GM12872 (cell line): ENCODE results near the gene ZGLP1.

Experiments used
- CTCF ChIP-seq: IDR thresholded peaks from 3 replicates; pipeline ENCODE4 v1.5.1; 2011; ENCODE audit warnings: low read depth, mild to moderate bottlenecking, low read length, moderate library complexity; ENCODE audit not compliant: insufficient read depth

The ZGLP1 gene

GRCh38 chr19:10285393-10285792, 24.2 kb downstream of the ZGLP1 start:
- no peak for TF ChIP-seq CTCF

- no peak for TF ChIP-seq CTCF
These were observed 24.7 kb downstream of the ZGLP1 start for GRCh38 chr19:10284960-10285278.

DNA sequence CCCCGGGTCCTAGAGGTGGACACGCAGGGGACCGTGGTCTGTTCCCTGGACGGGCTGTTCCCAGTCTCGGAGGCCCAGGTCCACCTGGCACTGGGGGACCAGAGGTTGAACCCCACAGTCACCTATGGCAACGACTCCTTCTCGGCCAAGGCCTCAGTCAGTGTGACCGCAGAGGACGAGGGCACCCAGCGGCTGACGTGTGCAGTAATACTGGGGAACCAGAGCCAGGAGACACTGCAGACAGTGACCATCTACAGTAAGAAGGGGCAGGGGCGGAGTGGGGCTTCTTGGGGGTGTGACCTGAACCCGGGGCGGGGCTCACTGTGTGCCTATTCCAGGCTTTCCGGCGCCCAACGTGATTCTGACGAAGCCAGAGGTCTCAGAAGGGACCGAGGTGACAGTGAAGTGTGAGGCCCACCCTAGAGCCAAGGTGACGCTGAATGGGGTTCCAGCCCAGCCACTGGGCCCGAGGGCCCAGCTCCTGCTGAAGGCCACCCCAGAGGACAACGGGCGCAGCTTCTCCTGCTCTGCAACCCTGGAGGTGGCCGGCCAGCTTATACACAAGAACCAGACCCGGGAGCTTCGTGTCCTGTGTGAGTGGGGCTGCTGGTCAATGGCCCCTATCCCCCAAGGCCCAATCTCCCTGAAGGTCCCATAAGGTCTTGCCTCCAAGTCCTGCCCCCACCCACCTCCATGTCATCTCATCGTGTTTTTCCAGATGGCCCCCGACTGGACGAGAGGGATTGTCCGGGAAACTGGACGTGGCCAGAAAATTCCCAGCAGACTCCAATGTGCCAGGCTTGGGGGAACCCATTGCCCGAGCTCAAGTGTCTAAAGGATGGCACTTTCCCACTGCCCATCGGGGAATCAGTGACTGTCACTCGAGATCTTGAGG, 25.3 kb downstream of the ZGLP1 start:
- no peak for TF ChIP-seq CTCF

GRCh38 chr19:10283301-10284064, 26.1 kb downstream of the ZGLP1 start:
- TF ChIP-seq CTCF = no peak

DNA sequence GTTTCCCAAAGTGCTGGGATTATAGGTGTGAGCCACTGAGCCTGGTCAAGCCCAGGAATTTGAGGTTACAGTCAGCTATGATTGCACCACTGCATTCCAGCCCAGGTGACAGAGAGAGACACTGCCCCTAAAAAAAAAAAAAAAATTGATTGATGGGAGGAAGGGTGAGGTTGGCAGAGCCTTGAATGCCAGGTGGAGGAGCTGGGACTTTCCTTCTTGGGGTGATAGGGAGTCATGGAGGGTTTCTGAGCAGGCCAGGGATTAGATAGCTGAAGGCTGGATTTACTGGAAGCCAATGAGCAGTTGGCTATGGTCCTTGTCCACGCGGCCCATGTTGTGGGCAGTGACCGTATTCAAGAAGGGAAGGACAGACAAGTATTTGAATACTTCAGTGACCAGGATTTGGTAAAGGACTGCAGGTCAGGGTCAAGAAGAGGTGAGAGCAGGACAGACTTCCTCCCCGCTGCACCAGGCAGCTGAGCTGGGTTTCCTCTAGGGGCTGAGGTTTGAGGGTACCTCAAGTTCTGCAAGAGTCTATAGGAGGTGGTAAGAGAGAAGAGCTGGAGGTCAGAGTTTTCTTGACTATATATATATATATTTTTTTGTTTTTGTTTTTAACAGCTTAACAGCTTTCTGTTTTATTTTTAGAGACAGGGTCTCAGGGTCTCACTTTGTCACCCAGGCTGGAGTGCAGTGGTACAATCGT, 29.7 kb downstream of the ZGLP1 start:
- no peak for TF ChIP-seq CTCF

DNA sequence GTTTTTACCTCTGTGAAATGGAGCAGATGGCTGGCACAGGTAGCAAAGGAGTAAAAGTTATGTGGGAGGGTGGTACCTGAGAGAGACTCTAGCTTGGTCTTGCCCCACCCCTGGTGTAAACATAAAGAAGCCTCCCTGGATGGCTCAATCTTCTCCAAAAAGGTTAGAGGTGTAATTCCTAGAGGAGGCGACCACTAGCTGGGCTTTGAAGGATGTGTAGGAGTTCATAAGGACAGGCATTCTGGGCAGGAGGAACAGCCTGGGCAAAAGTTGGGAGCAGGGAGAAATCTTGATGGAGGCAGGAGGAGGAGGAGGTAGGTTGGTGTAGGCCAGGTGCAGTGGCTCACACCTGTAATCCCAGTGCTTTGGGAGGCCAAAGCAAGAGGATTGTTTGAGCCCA, 30.7 kb downstream of the ZGLP1 start:
- TF ChIP-seq CTCF = no peak
